Measurements from ENCODE around the gene EEF1A2. TPM values are rescaled to one million over a fixed set of nuclear protein-coding genes. Genes with fewer than 3 reads are reported as not detected.
"Not testable (repeated sequence)": the region's sequence is repeated elsewhere in the genome, so short reads cannot be mapped to it uniquely, and the experiment has no call there.

EEF1A2 gene
- total RNA-seq, 1 experiment from 2014 or later, result 75.2 TPM

- BruUV-seq (replicated peaks), result no TSS peak
- TF ChIP-seq EZH2 (IDR thresholded peaks at IDR 0.05; ENCODE audit: low read depth) (no peak), CTCF (conservative IDR thresholded peaks at IDR 0.05) (no peak)
- DNase-seq, result no peak
- Histone ChIP-seq H3K9me2 (ENCODE audit: insufficient read depth) (no peaks in the 10 kb centered on the region), H2AFZ (no peak overlapping the region), H3K4me2 (no peak overlapping the region), H3K79me2 (ENCODE audit: low read depth) (peaks cover 7% of the 10 kb centered on the region), H3F3A (ENCODE audit: insufficient read depth, low read depth) (peaks cover 9% of the 10 kb centered on the region; the same call in 1 of the 2 replicates), H3K27me3 (ENCODE audit: insufficient read depth, low read depth) (peaks cover 20% of the 10 kb centered on the region), H4K20me1 (ENCODE audit: insufficient read depth) (no peaks in the 10 kb centered on the region), H3K9me3 (ENCODE audit: insufficient read depth, low read depth) (no peaks in the 10 kb centered on the region), H3K36me3 (ENCODE audit: low read depth) (peaks cover 7% of the 10 kb centered on the region; the same call in 1 of the 2 replicates), H3K4me1 (replicated peaks; ENCODE audit: insufficient read depth) (peaks cover 7% of the 10 kb centered on the region; the same call in 1 of the 2 replicates), H3K4me3 (no peak overlapping the region), H3K27ac (no peak overlapping the region)
- intact Hi-C loops (cut with micrococcal nuclease; ENCODE audit: unreplicated experiment), result no loop called here
- ChIA-PET POLR2A (ENCODE audit: unreplicated experiment) (no interaction called here), CTCF (no interaction called here)
Measured at GRCh38 chr20:63517376-63518309, 18.8 kb upstream of the EEF1A2 start.

- H2AFZ ChIP-seq; H3K9me2 ChIP-seq (ENCODE audit: insufficient read depth); POLR2A ChIA-PET (ENCODE audit: unreplicated experiment); intact Hi-C loops (cut with micrococcal nuclease; ENCODE audit: unreplicated experiment); H3K9me3 ChIP-seq (ENCODE audit: insufficient read depth, low read depth); CTCF ChIA-PET; H3K4me3 ChIP-seq; H3K4me1 ChIP-seq (replicated peaks; ENCODE audit: insufficient read depth); DNase-seq; BruUV-seq (replicated peaks); H3K79me2 ChIP-seq (ENCODE audit: low read depth); H3K4me2 ChIP-seq; H3K36me3 ChIP-seq (ENCODE audit: low read depth); H3K27ac ChIP-seq; H4K20me1 ChIP-seq (ENCODE audit: insufficient read depth): not testable (repeated sequence)
- Histone ChIP-seq H3K27me3 (ENCODE audit: insufficient read depth, low read depth) (peaks cover 50% of the 10 kb centered on the region), H3F3A (ENCODE audit: insufficient read depth, low read depth) (peaks cover 17% of the 10 kb centered on the region)
Measured at GRCh38 chr20:63514520-63514919, 15.6 kb upstream of the EEF1A2 start.

GRCh38 chr20:63513207-63513606 lies 14.3 kb upstream of the EEF1A2 start:
- Histone ChIP-seq H3K9me3 (ENCODE audit: insufficient read depth, low read depth) (no peaks in the 10 kb centered on the region), H3K27me3 (ENCODE audit: insufficient read depth, low read depth) (peaks cover 62% of the 10 kb centered on the region), H3K27ac (no peak overlapping the region), H3K36me3 (ENCODE audit: low read depth) (no peaks in the 10 kb centered on the region), H3K79me2 (ENCODE audit: low read depth) (no peaks in the 10 kb centered on the region), H4K20me1 (ENCODE audit: insufficient read depth) (no peaks in the 10 kb centered on the region), H2AFZ (no peak overlapping the region), H3K4me3 (no peak overlapping the region), H3K9me2 (ENCODE audit: insufficient read depth) (no peaks in the 10 kb centered on the region), H3K4me1 (replicated peaks; ENCODE audit: insufficient read depth) (peaks cover 7% of the 10 kb centered on the region; the same call in 1 of the 2 replicates), H3K4me2 (no peak overlapping the region), H3F3A (ENCODE audit: insufficient read depth, low read depth) (peaks cover 17% of the 10 kb centered on the region)
- POLR2A ChIA-PET (ENCODE audit: unreplicated experiment), result no interaction called here
- CTCF ChIA-PET, result no interaction called here
- no TSS peak for BruUV-seq (replicated peaks)
- intact Hi-C loops (cut with micrococcal nuclease; ENCODE audit: unreplicated experiment), result no loop called here
- no peak for TF ChIP-seq EZH2 (IDR thresholded peaks at IDR 0.05; ENCODE audit: low read depth)
- no peak for TF ChIP-seq CTCF (conservative IDR thresholded peaks at IDR 0.05)
- no peak for DNase-seq

Data from PC-9 (cell line).